Fibroblast of lung (primary cell): ENCODE measurements around the gene CCL13. TPM values are rescaled to one million over a fixed set of nuclear protein-coding genes. Genes with fewer than 3 reads are reported as not detected.

Experiments used
- DNase-seq, 2 donors: peaks; one replicate each; pipeline versions ENCODE4 v3.0.0 to v3.0.0-alpha.2; 2010; ENCODE audit warnings: low read depth in 2 of 2
- H2AFZ ChIP-seq: 2 replicates; pipeline ENCODE4 v1.5.1; 2012; ENCODE audit warnings: low read length, control low read depth, inconsistent platforms
- H3K27ac ChIP-seq: 2 replicates; pipeline ENCODE4 v1.5.1; 2011; ENCODE audit warnings: low read length, control low read depth; ENCODE audit not compliant: insufficient read depth
- H3K27me3 ChIP-seq: 2 replicates; pipeline ENCODE4 v1.5.1; 2011; ENCODE audit warnings: mild to moderate bottlenecking, low read length; ENCODE audit not compliant: control insufficient read depth, insufficient read depth
- H3K36me3 ChIP-seq: 2 replicates; pipeline ENCODE4 v1.5.1; 2011; ENCODE audit warnings: low read length; ENCODE audit not compliant: control insufficient read depth, insufficient read depth
- H3K4me1 ChIP-seq: 2 replicates; pipeline ENCODE4 v1.5.1; 2011; ENCODE audit warnings: low read length; ENCODE audit not compliant: control insufficient read depth, insufficient read depth; ENCODE audit errors: extremely low read depth
- H3K4me2 ChIP-seq: 2 replicates; pipeline ENCODE4 v1.5.1; 2011; ENCODE audit warnings: low read length, control low read depth; ENCODE audit not compliant: insufficient read depth; ENCODE audit errors: extremely low read depth
- H3K4me3 ChIP-seq, 4 experiments: fragments of 200-600 bp in 1 of 4; sonication (generic) in 1 of 4; replicated peaks in 1 of 4; 2 replicates each; pipeline ENCODE4 v1.5.1; 2011 to 2016; ENCODE audit warnings: low read length in 4 of 4, low read depth in 3 of 4, mild to moderate bottlenecking in 3 of 4, control low read depth in 2 of 4, inconsistent platforms in 1 of 4, mixed read lengths in 1 of 4; ENCODE audit not compliant: insufficient read depth in 1 of 4; ENCODE audit errors: control extremely low read depth in 1 of 4
- H3K79me2 ChIP-seq: 2 replicates; pipeline ENCODE4 v1.5.1; 2012; ENCODE audit warnings: mild to moderate bottlenecking, low read length, inconsistent platforms; ENCODE audit not compliant: control insufficient read depth, insufficient read depth
- H3K9ac ChIP-seq: 2 replicates; pipeline ENCODE4 v1.5.1; 2011; ENCODE audit warnings: mild to moderate bottlenecking, low read length, control low read depth; ENCODE audit not compliant: insufficient read depth
- H3K9me3 ChIP-seq: 2 replicates; pipeline ENCODE4 v1.5.1; 2012; ENCODE audit warnings: low read depth, low read length; ENCODE audit not compliant: control insufficient read depth, insufficient read depth
- H4K20me1 ChIP-seq: 2 replicates; pipeline ENCODE4 v1.5.1; 2011; ENCODE audit warnings: low read length; ENCODE audit not compliant: control insufficient read depth, insufficient read depth; ENCODE audit errors: extremely low read depth
- CTCF ChIP-seq, 2 donors: IDR thresholded peaks in 1 of 2; conservative IDR thresholded peaks in 1 of 2; 1 replicate in 1 of 2; 2 replicates in 1 of 2; pipeline ENCODE4 v1.5.1; 2011 to 2012; ENCODE audit warnings: low read length in 2 of 2, control low read depth in 1 of 2, inconsistent platforms in 1 of 2, low read depth in 1 of 2, mild to moderate bottlenecking in 1 of 2
- EZH2 ChIP-seq: IDR thresholded peaks from 2 replicates; pipeline ENCODE4 v1.5.1; 2012; ENCODE audit warnings: low read length, control low read depth, mild to moderate bottlenecking; ENCODE audit errors: missing control alignments
- polyA plus RNA-seq, 2 donors: library from polyadenylated mRNA; depleted of rRNA in 1 of 2; stranded (reverse) in 1 of 2; unstranded in 1 of 2; fragments of >200 nt; gene quantifications; 2 replicates each; pipeline ENCODE4 v1.2.1, GENCODE V29; 2011 to 2012; ENCODE audit warnings: missing spikeins in 1 of 2
- total RNA-seq: library from RNA; depleted of rRNA; stranded (reverse); fragments of >200 nt; gene quantifications from 2 replicates; pipeline ENCODE4 v1.2.1, GENCODE V29; 2014

CCL13 gene
- total and polyA plus RNA-seq, 2 donors (not counting 1 experiment from before 2014, with no cell fraction given) = 1.7 TPM; not detected in 1

GRCh38 chr17:34400301-34400931, 44.1 kb downstream of the CCL13 start:
- TF ChIP-seq EZH2 = no peak
- no peak for TF ChIP-seq CTCF (conservative IDR thresholded peaks at IDR 0.05 in 1 of 2, IDR thresholded peaks at IDR 0.05 in 1 of 2; ENCODE audit: low read depth in 1 of 2, low read length in 2 of 2)
- no peak overlapping the region for H3K4me2 ChIP-seq

GRCh38 chr17:34401165-34401564, 44.9 kb downstream of the CCL13 start:
- Histone ChIP-seq H3K36me3 (no peaks in the 10 kb centered on the region), H4K20me1 (no peaks in the 10 kb centered on the region), H3K4me2 (no peak overlapping the region), H3K9me3 (no peaks in the 10 kb centered on the region), H3K27ac (no peak overlapping the region), H3K9ac (no peak overlapping the region), H2AFZ (no peak overlapping the region), H3K79me2 (no peaks in the 10 kb centered on the region), H3K27me3 (peaks cover 3% of the 10 kb centered on the region), H3K4me3 (no peak overlapping the region), H3K4me1 (no peaks in the 10 kb centered on the region)
- DNase-seq = no peak
- TF ChIP-seq EZH2 = no peak
- no peak for TF ChIP-seq CTCF (conservative IDR thresholded peaks at IDR 0.05 in 1 of 2, IDR thresholded peaks at IDR 0.05 in 1 of 2; ENCODE audit: low read depth in 1 of 2, low read length in 2 of 2)

More at GRCh38 chr17:34400301-34400931, 44.1 kb downstream of the CCL13 start:
- Histone ChIP-seq H3K36me3 (no peaks in the 10 kb centered on the region), H3K79me2 (no peaks in the 10 kb centered on the region), H2AFZ (no peak overlapping the region), H3K9ac (no peak overlapping the region), H3K9me3 (no peaks in the 10 kb centered on the region), H3K4me3 (no peak overlapping the region), H4K20me1 (no peaks in the 10 kb centered on the region), H3K27ac (no peak overlapping the region), H3K4me1 (no peaks in the 10 kb centered on the region), H3K27me3 (peaks cover 3% of the 10 kb centered on the region)
- DNase-seq = no peak

- peaks cover 3% of the 10 kb centered on the region for H3K27me3 ChIP-seq
- H3K4me2 ChIP-seq = no peak overlapping the region
- no peak for DNase-seq
- no peak overlapping the region for H3K4me3 ChIP-seq
- no peaks in the 10 kb centered on the region for H4K20me1 ChIP-seq
- no peaks in the 10 kb centered on the region for H3K4me1 ChIP-seq
- no peak overlapping the region for H3K9ac ChIP-seq
- no peak overlapping the region for H3K27ac ChIP-seq
- H3K9me3 ChIP-seq = no peaks in the 10 kb centered on the region
- no peaks in the 10 kb centered on the region for H3K36me3 ChIP-seq
- no peak overlapping the region for H2AFZ ChIP-seq
- no peaks in the 10 kb centered on the region for H3K79me2 ChIP-seq
- no peak for TF ChIP-seq EZH2
- no peak for TF ChIP-seq CTCF (conservative IDR thresholded peaks at IDR 0.05 in 1 of 2, IDR thresholded peaks at IDR 0.05 in 1 of 2; ENCODE audit: low read depth in 1 of 2, low read length in 2 of 2)
Observed at GRCh38 chr17:34403006-34403405, 46.7 kb downstream of the CCL13 start.
